ENCODE measurements around the gene NUP107.

GRCh38 chr12:68647507-68647906, 39.3 kb upstream of the NUP107 start:
- TF ChIP-seq TAF1 (IDR thresholded peaks at IDR 0.05; ENCODE audit: low read depth, low read length) (no peak), POLR2A (IDR thresholded peaks at IDR 0.05; ENCODE audit: low read depth, low read length) (no peak), POU2F2 (IDR thresholded peaks at IDR 0.05; ENCODE audit: low read depth, low read length) (no peak), POLR2AphosphoS5 (IDR thresholded peaks at IDR 0.05; ENCODE audit: low read depth, low read length) (no peak), SPI1 (IDR thresholded peaks at IDR 0.05; ENCODE audit: low read depth, low read length) (no peak), PAX5 (IDR thresholded peaks at IDR 0.05; ENCODE audit: insufficient read depth, low read length, severe bottlenecking) (no peak)

All from GM12891 (cell line).